Endodermal cell (in vitro differentiated cells): ENCODE data around the gene ONECUT3. TPM values are rescaled to one million over a fixed set of nuclear protein-coding genes. Genes with fewer than 3 reads are reported as not detected.

ENCODE experiments used
- DNase-seq: peaks from one replicate; pipeline ENCODE4 v3.0.0-alpha.2; 2017
- H3K27ac ChIP-seq: 2 replicates; pipeline ENCODE4 v1.5.1; 2013; ENCODE audit warnings: mild to moderate bottlenecking, low read depth, low read length, moderate library complexity
- H3K27me3 ChIP-seq: 2 replicates; pipeline ENCODE4 v1.6.1; 2013; ENCODE audit warnings: mild to moderate bottlenecking, low read length, moderate library complexity; ENCODE audit not compliant: insufficient read depth, control insufficient read depth, poor library complexity, severe bottlenecking
- H3K36me3 ChIP-seq: 2 replicates; pipeline ENCODE4 v1.7.0; 2013; ENCODE audit warnings: mild to moderate bottlenecking, low read length, moderate library complexity; ENCODE audit not compliant: control insufficient read depth, insufficient read depth
- H3K4me1 ChIP-seq: one replicate; pipeline ENCODE4 v1.7.0; 2013; ENCODE audit warnings: low read length; ENCODE audit not compliant: control insufficient read depth, insufficient read depth
- H3K4me3 ChIP-seq: 2 replicates; pipeline ENCODE4 v1.5.1; 2013; ENCODE audit warnings: mild to moderate bottlenecking, low read length, moderate library complexity
- H3K9ac ChIP-seq: 2 replicates; pipeline ENCODE4 v1.6.1; 2013; ENCODE audit warnings: mild to moderate bottlenecking, low read length, moderate library complexity; ENCODE audit not compliant: poor library complexity, severe bottlenecking; ENCODE audit errors: extremely low read depth
- H3K9me3 ChIP-seq: 2 replicates; pipeline ENCODE4 v1.6.1; 2013; ENCODE audit warnings: mild to moderate bottlenecking, low read length, moderate library complexity; ENCODE audit not compliant: control insufficient read depth
- H3K27ac Mint-ChIP-seq: 2 replicates; pipeline ENCODE4 v1.8.0; 2020; ENCODE audit warnings: mixed read lengths
- H3K27me3 Mint-ChIP-seq: 2 replicates; pipeline ENCODE4 v1.8.0; 2021; ENCODE audit warnings: mild to moderate bottlenecking, mixed read lengths; ENCODE audit not compliant: insufficient read depth
- H3K36me3 Mint-ChIP-seq: 2 replicates; pipeline ENCODE4 v1.8.0; 2020; ENCODE audit warnings: low read depth, mixed read lengths
- H3K4me1 Mint-ChIP-seq: 2 replicates; pipeline ENCODE4 v1.8.0; 2020; ENCODE audit warnings: mixed read lengths
- H3K4me3 Mint-ChIP-seq: 2 replicates; pipeline ENCODE4 v1.8.0; 2020; ENCODE audit warnings: mild to moderate bottlenecking, moderate library complexity, mixed read lengths
- H3K9me3 Mint-ChIP-seq: 2 replicates; pipeline ENCODE4 v1.8.0; 2020; ENCODE audit warnings: mild to moderate bottlenecking, mixed read lengths
- WGBS, 2 experiments: methylation state at CpG; one replicate each; pipeline versions ENCODE4 v1.1.5 to v1.1.7; 2013; ENCODE audit warnings: missing lambda C conversion rate in 2 of 2, mixed read lengths in 1 of 2; ENCODE audit not compliant: insufficient coverage in 1 of 2, insufficient read length in 1 of 2; 5-methylcytosine and 5-hydroxymethylcytosine counted together
- total RNA-seq, 2 donors: library from RNA; stranded (reverse); fragmentation: NEBNext Ultra II Directional in 1 of 2; extraction: Animal tissue kit (Norgen Biotek cat#: 25700) in 1 of 2; gene quantifications; 2 replicates in 1 of 2; 3 replicates in 1 of 2; pipeline ENCODE4 v1.2.1, GENCODE V29; 2021
- TF ChIP-seq, protein P1 (sequence below): fragments of 200-600 bp; sonication (generic); conservative IDR thresholded peaks from 2 replicates; pipeline ENCODE4 v1.5.0; 2021; ENCODE audit warnings: antibody characterized with exemption, mild to moderate bottlenecking

ONECUT3 gene
- total RNA-seq, 2 donors from 2014 or later, result 0.04 TPM; not detected in 1

DNA sequence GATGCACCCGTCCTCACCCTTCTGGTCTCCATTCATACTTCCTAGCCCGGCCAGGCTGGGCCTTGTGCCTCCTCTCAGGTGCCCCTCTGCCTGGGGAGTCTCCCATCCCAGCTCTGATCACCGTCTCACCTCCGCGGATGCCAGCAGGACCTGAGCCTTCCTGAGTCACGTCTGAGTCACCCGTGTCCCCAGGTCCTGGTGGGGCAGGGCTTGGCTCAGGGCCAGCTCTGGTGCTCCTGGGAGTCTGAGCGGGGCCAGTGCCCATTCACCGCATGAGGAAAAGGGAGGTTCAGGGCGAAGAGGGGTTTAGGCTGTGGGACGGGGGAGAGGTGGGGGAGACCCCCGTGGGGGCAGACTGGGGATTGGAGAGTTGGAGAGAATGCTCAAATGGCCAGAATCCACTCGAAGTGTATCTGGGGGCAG, 58.2 kb downstream of the ONECUT3 start:
- Histone ChIP-seq H3K36me3 (no peaks in the 10 kb centered on the region), H3K4me3 (no peak overlapping the region), H3K27me3 (no peaks in the 10 kb centered on the region), H3K4me1 (no peaks in the 10 kb centered on the region), H3K9ac (no peak overlapping the region), H3K27ac (no peak overlapping the region), H3K9me3 (no peaks in the 10 kb centered on the region)
- peak overlapping the region; percentile 75 for H3K4me3 Mint-ChIP-seq
- WGBS, 2 experiments, result 52 to 69% methylated on average over 5 to 13 of the region's 13 CpGs
- peaks cover 8% of the 10 kb centered on the region for H3K27me3 Mint-ChIP-seq
- TF ChIP-seq, protein P1, sequence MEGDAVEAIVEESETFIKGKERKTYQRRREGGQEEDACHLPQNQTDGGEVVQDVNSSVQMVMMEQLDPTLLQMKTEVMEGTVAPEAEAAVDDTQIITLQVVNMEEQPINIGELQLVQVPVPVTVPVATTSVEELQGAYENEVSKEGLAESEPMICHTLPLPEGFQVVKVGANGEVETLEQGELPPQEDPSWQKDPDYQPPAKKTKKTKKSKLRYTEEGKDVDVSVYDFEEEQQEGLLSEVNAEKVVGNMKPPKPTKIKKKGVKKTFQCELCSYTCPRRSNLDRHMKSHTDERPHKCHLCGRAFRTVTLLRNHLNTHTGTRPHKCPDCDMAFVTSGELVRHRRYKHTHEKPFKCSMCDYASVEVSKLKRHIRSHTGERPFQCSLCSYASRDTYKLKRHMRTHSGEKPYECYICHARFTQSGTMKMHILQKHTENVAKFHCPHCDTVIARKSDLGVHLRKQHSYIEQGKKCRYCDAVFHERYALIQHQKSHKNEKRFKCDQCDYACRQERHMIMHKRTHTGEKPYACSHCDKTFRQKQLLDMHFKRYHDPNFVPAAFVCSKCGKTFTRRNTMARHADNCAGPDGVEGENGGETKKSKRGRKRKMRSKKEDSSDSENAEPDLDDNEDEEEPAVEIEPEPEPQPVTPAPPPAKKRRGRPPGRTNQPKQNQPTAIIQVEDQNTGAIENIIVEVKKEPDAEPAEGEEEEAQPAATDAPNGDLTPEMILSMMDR, result no peak
- H3K27ac Mint-ChIP-seq, result no peak overlapping the region
- H3K4me1 Mint-ChIP-seq, result peaks cover 2% of the 10 kb centered on the region
- DNase-seq, result no peak
- H3K9me3 Mint-ChIP-seq, result no peaks in the 10 kb centered on the region
- H3K36me3 Mint-ChIP-seq, result peaks cover 5% of the 10 kb centered on the region

DNA sequence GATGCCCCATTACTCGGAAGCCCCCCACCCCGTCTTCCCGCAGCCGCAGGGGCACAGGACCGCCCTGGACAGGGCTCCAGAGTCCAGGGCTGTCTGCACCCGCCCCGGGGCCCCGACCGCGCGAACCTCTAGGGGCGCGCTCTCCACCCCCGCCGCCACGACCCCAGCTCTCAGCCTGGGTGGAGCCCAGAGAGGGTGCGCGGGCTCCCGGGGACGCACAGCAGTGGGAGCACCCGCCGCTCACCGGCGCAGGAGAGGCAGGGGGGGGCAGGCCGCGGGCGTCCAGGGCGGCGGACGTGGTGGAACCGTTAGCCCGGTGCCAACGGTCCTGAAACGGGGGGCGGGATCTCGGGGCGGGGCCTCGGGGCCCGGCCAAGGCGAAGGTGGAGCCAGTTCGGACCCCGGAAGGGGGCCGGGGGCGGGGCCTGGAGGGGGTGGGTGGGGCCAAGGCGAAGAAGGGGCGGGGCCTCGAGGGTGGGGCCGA, 58.7 kb downstream of the ONECUT3 start, which contains the start of gene ATP8B3:
TSS of gene ATP8B3 (minus strand) at position 335 of the 484 bp plus-strand sequence. CDS start 540 bp downstream, outside the sequence.
- Mint-ChIP-seq H3K4me1 (peaks cover 2% of the 10 kb centered on the region), H3K36me3 (peaks cover 5% of the 10 kb centered on the region), H3K27me3 (peaks cover 8% of the 10 kb centered on the region), H3K27ac (peak within 1 kb of the TSS; percentile 95), H3K9me3 (no peaks in the 10 kb centered on the region), H3K4me3 (peak within 1 kb of the TSS; percentile 75)
- WGBS, 2 experiments, result 0 to 7% methylated on average over 4 to 43 of the region's 48 CpGs
- DNase-seq, result no peak
- Histone ChIP-seq H3K9ac (peak within 1 kb of the TSS; percentile 33), H3K27ac (peak within 1 kb of the TSS; percentile 53), H3K4me1 (no peaks in the 10 kb centered on the region), H3K27me3 (no peaks in the 10 kb centered on the region), H3K9me3 (no peaks in the 10 kb centered on the region), H3K4me3 (peak within 1 kb of the TSS; percentile 85), H3K36me3 (no peaks in the 10 kb centered on the region)
- TF ChIP-seq, protein P1, result peak; percentile 54

DNA sequence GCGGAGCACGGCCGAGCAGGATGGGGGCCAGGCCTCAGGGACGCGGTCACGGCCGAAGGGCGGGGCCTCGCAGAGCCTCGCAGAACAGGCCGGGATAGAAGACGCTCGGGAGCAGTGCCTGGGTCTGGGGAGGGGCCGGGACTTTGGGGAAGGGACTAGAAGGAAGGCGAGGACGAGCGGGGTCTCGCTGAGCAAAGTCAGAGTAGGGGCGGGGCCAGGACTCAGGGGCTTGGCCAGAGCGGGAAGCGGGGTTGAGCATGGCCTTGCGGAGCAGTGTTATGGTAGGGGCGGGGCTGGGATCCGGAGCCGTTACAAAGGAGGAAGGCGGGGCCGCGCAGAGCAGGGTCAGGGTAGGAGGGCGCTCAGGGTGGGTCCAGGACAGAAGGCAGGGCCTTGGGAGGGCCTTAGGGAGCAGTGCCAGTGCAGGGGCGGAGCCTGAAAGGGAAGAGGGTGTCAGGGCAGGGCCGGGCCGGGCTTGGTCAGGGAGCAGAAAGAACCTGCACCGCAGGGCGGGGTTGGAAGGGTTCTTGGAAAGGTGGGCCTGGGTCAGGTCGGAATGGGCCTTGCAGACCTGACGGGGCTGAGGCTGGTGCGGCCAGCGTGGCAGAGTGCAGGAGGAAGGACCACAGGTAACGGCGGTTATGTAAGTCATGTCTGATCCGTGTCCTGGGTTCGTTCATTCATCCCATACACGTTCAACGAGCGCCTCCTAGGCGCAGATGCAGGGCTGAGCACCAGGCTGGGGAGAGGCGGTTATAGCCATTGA, 59.3 kb downstream of the ONECUT3 start:
- H3K9me3 ChIP-seq, result no peaks in the 10 kb centered on the region
- no peaks in the 10 kb centered on the region for H3K27me3 ChIP-seq
- Mint-ChIP-seq H3K27me3 (peaks cover 8% of the 10 kb centered on the region), H3K4me3 (peak overlapping the region; percentile 75), H3K36me3 (peaks cover 5% of the 10 kb centered on the region), H3K9me3 (no peaks in the 10 kb centered on the region), H3K27ac (peak overlapping the region; percentile 95), H3K4me1 (peaks cover 2% of the 10 kb centered on the region)
- TF ChIP-seq, protein P1, result peak; percentile 86
- peak overlapping the region; percentile 53 for H3K27ac ChIP-seq
- 1% methylated on average over 21 to 47 of the region's 47 CpGs for WGBS, 2 experiments
- H3K4me1 ChIP-seq, result no peaks in the 10 kb centered on the region
- H3K36me3 ChIP-seq, result no peaks in the 10 kb centered on the region
- peak overlapping the region; percentile 33 for H3K9ac ChIP-seq
- peak; percentile 98 for DNase-seq
- H3K4me3 ChIP-seq, result peak overlapping the region; percentile 85
